HG02870 (cell line): ENCODE results near the gene ZDHHC24.

Experiments used
- ATAC-seq: cut with Tn5 transposase; IDR thresholded peaks from one replicate; pipeline ENCODE4 v1.9.1; 2021; ENCODE audit warnings: mild to moderate bottlenecking, moderate library complexity; ENCODE audit not compliant: unreplicated experiment

Gene ZDHHC24

DNA sequence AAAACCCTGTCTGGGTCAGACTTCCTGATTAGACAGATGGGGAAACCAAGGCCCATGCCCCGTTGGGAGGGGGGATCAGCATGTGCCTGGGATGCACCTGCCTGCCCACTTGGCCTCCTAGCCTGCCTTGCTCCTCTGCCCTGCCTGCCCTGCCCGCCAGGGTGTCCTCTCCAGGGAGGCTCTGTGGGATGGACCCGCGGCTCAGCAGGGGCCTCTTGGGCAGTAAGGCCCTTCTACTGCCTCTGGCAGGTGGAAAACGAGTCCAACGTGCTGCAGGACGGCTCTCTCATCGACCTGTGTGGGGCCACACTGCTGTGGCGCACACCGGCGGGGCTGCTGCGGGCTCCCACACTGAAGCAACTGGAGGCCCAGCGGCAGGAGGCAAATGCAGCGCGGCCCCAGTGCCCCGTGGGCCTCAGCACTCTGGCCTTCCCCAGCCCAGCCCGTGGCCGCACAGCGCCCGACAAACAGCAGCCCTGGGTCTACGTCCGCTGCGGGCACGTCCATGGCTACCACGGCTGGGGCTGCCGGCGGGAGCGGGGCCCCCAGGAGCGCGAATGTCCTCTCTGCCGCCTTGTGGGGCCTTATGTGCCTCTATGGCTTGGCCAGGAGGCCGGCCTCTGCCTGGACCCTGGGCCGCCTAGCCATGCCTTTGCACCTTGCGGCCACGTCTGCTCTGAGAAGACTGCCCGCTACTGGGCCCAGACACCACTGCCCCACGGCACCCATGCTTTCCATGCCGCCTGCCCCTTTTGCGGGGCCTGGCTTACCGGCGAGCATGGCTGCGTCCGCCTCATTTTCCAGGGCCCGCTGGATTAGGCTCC is 70.3 kb downstream of the ZDHHC24 start:
- no peak for ATAC-seq

DNA sequence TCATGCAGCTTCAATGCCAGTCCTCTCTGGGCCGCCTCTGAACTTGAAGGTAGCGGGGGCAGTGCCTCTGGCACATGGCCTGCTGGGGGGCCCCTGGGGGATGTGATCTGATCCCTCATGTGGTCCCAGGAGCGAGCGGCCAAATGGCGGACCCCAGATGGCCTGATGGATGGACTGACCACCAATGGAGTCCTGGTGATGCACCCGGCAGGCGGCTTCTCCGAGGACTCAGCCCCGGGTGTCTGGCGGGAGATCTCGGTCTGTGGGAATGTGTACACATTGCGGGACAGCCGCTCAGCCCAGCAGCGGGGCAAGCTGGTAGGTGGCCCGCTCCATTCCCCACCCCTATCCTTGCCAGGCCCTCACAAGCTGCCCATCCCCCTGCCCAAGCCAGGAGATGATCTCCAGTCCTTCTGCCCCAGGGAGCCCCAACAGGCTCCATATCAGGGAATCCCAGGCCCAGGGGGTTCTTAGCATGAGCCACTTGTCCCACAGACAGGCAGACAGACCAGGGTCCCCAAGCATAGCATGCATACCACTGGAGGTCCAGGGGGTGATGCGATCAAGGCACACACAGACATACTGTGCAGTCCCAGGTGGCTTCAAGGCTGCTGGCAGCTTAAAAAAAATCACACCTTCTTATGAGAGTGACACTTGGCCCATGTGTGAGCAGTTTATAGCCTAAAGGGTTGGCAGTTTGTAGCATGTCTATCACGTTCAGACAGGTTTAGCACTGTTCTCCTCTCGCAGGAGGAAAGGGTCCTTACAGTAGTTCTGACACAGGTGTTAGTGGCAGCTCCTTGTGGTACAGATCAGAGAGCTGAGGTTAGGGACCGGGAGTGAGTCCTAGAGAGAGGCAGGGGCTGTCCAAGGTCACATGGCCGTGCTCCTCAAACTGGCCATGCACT is 72.0 kb downstream of the ZDHHC24 start:
- ATAC-seq: no peak

DNA sequence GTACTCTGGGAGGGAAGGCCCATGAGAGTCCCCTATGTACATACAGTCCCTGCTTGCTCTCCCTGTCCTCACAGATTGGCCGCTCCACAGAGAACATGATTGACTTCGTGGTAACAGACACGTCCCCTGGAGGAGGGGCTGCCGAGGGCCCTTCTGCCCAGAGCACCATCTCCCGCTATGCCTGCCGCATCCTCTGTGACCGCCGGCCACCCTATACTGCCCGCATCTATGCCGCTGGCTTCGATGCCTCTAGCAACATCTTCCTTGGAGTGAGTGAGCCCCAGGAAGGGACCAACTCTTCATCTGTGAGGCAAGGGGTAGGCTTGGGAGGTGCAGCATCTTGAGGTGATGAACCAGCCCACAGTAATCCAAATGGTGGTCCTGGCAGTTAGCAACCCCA is 72.7 kb downstream of the ZDHHC24 start:
- ATAC-seq: no peak

DNA sequence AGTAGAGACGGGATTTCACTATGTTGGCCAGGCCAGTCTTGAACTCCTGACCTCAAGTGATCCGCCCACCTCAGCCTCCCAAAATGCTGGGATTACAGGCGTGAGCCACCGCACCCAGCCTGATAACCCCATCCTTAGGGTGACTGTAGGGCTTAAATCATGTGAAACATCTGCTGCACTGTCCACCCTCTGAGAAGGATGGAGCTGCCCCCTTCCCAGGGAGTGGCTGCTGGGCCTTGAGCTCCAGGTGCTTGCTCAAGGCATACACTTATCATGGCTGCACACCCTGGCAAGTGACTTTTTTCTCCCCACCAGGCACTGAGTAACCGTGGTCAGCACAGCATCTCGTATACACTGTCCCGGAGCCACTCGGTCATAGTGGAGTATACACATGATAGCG is 73.8 kb downstream of the ZDHHC24 start:
- no peak for ATAC-seq

DNA sequence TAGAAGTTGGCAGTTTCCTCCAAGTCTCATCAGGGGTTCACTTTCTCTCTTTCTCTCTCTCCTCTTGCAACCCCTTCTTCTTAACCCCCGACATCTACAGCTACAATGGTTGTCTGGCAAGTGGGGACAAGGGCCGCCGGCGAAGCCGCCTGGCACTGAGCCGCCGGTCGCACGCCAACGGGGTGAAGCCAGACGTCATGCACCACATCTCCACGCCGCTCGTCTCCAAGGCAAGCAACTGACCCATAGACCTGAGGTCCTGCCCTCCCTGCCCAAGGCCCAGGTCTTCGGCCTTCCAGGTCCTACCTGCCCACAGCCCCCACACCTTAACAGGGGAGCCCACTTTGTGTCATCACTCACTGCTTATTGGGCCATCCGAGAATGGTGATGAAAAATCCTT is 74.7 kb downstream of the ZDHHC24 start:
- no peak for ATAC-seq
